ENCODE data around the gene BBS9.

GRCh38 chr7:33619264-33619663, 489.9 kb downstream of the BBS9 start:
- TF ChIP-seq CTCF (IDR thresholded peaks at IDR 0.05): no peak
- no peak for TF ChIP-seq POLR2A (IDR thresholded peaks at IDR 0.05)

All from right lobe of liver (tissue), 4 donors.